SK-N-SH (cell line): Measurements from ENCODE around the gene PCDHA2. TPM values are rescaled to one million over a fixed set of nuclear protein-coding genes. Genes with fewer than 3 reads are reported as not detected.
A peak's percentile ranks its signal among the peaks of the same experiment; 100 is the strongest.

ENCODE experiments used
- CTCF ChIA-PET: fragments of 300-600, 350-600 bp; formaldehyde crosslinking; extraction: SDS; loops from one replicate; lab custom pipeline; 2021; lab: Yijun Ruan, JAX
- POLR2A ChIA-PET: fragments of 350-600 bp; sonication (Branson Sonifier 250); formaldehyde crosslinking; extraction: SDS; loops from one replicate; lab custom pipeline; 2020; ENCODE audit warnings: antibody characterized with exemption, inconsistent platforms; lab: Yijun Ruan, JAX
- DNase-seq: peaks from one replicate; pipeline ENCODE4 v3.0.0; 2012
- H2AFZ ChIP-seq: fragments of 200-600 bp; sonication (generic); 2 replicates; pipeline ENCODE4 v1.8.1; 2016; ENCODE audit warnings: antibody characterized with exemption, mild to moderate bottlenecking, low read depth
- H3F3A ChIP-seq: fragments of 200-600 bp; sonication (generic); replicated peaks from 2 replicates; pipeline ENCODE3; 2016; ENCODE audit warnings: antibody characterized with exemption, mild to moderate bottlenecking; ENCODE audit not compliant: insufficient read depth
- H3K27ac ChIP-seq, 2 experiments: fragments of 200-500 bp in 1 of 2; fragments of 200-600 bp in 1 of 2; sonication (Bioruptor generic) in 1 of 2; sonication (generic), shearing (Covaris generic) in 1 of 2; 2 replicates each; pipeline versions ENCODE4 v1.5.1 to v1.6.1; 2014 to 2016; ENCODE audit warnings: low read depth in 2 of 2, inconsistent platforms in 1 of 2, low read length in 1 of 2, mild to moderate bottlenecking in 1 of 2, mixed read lengths in 1 of 2
- H3K27me3 ChIP-seq: fragments of 200-600 bp; sonication (generic), shearing (Covaris generic); 2 replicates; pipeline ENCODE4 v1.6.1; 2016; ENCODE audit warnings: mixed run types; ENCODE audit not compliant: insufficient read depth
- H3K36me3 ChIP-seq, 2 experiments: fragments of 200-500 bp in 1 of 2; fragments of 200-600 bp in 1 of 2; sonication (Bioruptor generic) in 1 of 2; sonication (generic) in 1 of 2; replicated peaks in 1 of 2; 2 replicates each; pipeline versions ENCODE3 to v1.5.1; 2014 to 2016; ENCODE audit warnings: low read length in 1 of 2, mild to moderate bottlenecking in 1 of 2; ENCODE audit not compliant: insufficient read depth in 2 of 2, control insufficient read depth in 1 of 2
- H3K4me1 ChIP-seq, 2 experiments: fragments of 200-500 bp in 1 of 2; fragments of 200-600 bp in 1 of 2; sonication (Bioruptor generic) in 1 of 2; sonication (generic), shearing (Covaris generic) in 1 of 2; 2 replicates each; pipeline versions ENCODE4 v1.5.1 to v1.6.1; 2014 to 2016; ENCODE audit warnings: low read depth in 1 of 2, low read length in 1 of 2, mixed run types in 1 of 2; ENCODE audit not compliant: insufficient read depth in 2 of 2, control insufficient read depth in 1 of 2
- H3K4me2 ChIP-seq: fragments of 200-600 bp; sonication (generic), shearing (Covaris generic); 2 replicates; pipeline ENCODE4 v1.6.1; 2017; ENCODE audit warnings: mixed run types
- H3K4me3 ChIP-seq, 2 experiments: fragments of 200-500 bp in 1 of 2; fragments of 200-600 bp in 1 of 2; sonication (Bioruptor generic) in 1 of 2; sonication (generic), shearing (Covaris generic) in 1 of 2; 2 replicates each; pipeline versions ENCODE4 v1.5.1 to v1.8.1; 2014 to 2016; ENCODE audit warnings: low read depth in 2 of 2, inconsistent platforms in 1 of 2, low read length in 1 of 2, mild to moderate bottlenecking in 1 of 2, mixed read lengths in 1 of 2, moderate library complexity in 1 of 2
- H3K79me2 ChIP-seq: fragments of 200-600 bp; sonication (generic); 2 replicates; pipeline ENCODE4 v1.8.1; 2017; ENCODE audit warnings: mild to moderate bottlenecking; ENCODE audit not compliant: insufficient read depth
- H3K9ac ChIP-seq: fragments of 200-600 bp; sonication (generic); 2 replicates; pipeline ENCODE4 v1.6.1; 2017; ENCODE audit warnings: mixed run types
- H3K9me2 ChIP-seq: fragments of 200-600 bp; sonication (generic); 2 replicates; pipeline ENCODE4 v1.6.1; 2017; ENCODE audit warnings: mixed run types
- H3K9me3 ChIP-seq: fragments of 200-600 bp; sonication (generic); 2 replicates; pipeline ENCODE4 v1.6.1; 2017; ENCODE audit warnings: mixed run types, mild to moderate bottlenecking, moderate library complexity
- H4K20me1 ChIP-seq: fragments of 200-600 bp; sonication (generic); 2 replicates; pipeline ENCODE4 v1.6.1; 2017; ENCODE audit warnings: mild to moderate bottlenecking, mixed run types; ENCODE audit not compliant: insufficient read depth
- CHD2 ChIP-seq: fragments of 150-350 bp; IDR thresholded peaks from 2 replicates; pipeline ENCODE4 v1.6.1; 2018; ENCODE audit warnings: low read length; ENCODE audit not compliant: partially characterized antibody
- ELF1 ChIP-seq: IDR thresholded peaks from 2 replicates; pipeline ENCODE4 v1.4.0; 2012
- EP300 ChIP-seq, 2 experiments: IDR thresholded peaks; 2 replicates each; pipeline versions ENCODE4 v1.4.0 to v1.6.1; 2012; ENCODE audit warnings: borderline replicate concordance in 1 of 2, low read depth in 1 of 2, low read length in 1 of 2
- EZH2phosphoT487 ChIP-seq: fragments of 200-600 bp; sonication (generic); IDR thresholded peaks from 2 replicates; pipeline ENCODE4 v1.6.1; 2017; ENCODE audit warnings: low read depth, mixed run types, mild to moderate bottlenecking, antibody characterized with exemption, moderate library complexity, borderline replicate concordance
- FOSL2 ChIP-seq: IDR thresholded peaks from 2 replicates; pipeline ENCODE4 v1.4.0; 2012; ENCODE audit warnings: low read depth, mild to moderate bottlenecking, moderate library complexity, borderline replicate concordance
- FOXM1 ChIP-seq: IDR thresholded peaks from 2 replicates; pipeline ENCODE4 v1.4.0; 2012; ENCODE audit warnings: low read depth, mild to moderate bottlenecking
- GATA2 ChIP-seq: sonication (generic); formaldehyde crosslinking; IDR thresholded peaks from 2 replicates; pipeline ENCODE4 v1.5.0; 2020; ENCODE audit warnings: mild to moderate bottlenecking, missing genetic modification reagents
- MXI1 ChIP-seq: IDR thresholded peaks from 2 replicates; pipeline ENCODE4 v1.6.1; 2012; ENCODE audit warnings: mild to moderate bottlenecking, low read depth, low read length, improper control_type of control experiment
- POLR2AphosphoS5 ChIP-seq: IDR thresholded peaks from 2 replicates; pipeline ENCODE4 v1.6.1; 2012; ENCODE audit warnings: low read depth, low read length
- RAD21 ChIP-seq: IDR thresholded peaks from 2 replicates; pipeline ENCODE4 v1.6.1; 2012; ENCODE audit warnings: mild to moderate bottlenecking, low read length
- RCOR1 ChIP-seq: fragments of 150-350 bp; IDR thresholded peaks from 2 replicates; pipeline ENCODE4 v1.6.1; 2017; ENCODE audit warnings: antibody characterized with exemption, low read length
- REST ChIP-seq: IDR thresholded peaks from 2 replicates; pipeline ENCODE4 v1.6.1; 2012; ENCODE audit warnings: mild to moderate bottlenecking, low read depth, low read length, moderate library complexity
- RXRA ChIP-seq: IDR thresholded peaks from 2 replicates; pipeline ENCODE4 v1.4.0; 2012; ENCODE audit warnings: low read depth, mild to moderate bottlenecking, borderline replicate concordance
- SIN3A ChIP-seq: IDR thresholded peaks from 2 replicates; pipeline ENCODE4 v1.6.1; 2012; ENCODE audit warnings: low read depth, mild to moderate bottlenecking, low read length, moderate library complexity, borderline replicate concordance
- TCF12 ChIP-seq: IDR thresholded peaks from 2 replicates; pipeline ENCODE4 v1.4.0; 2012
- WGBS: methylation state at CpG from one replicate; pipeline ENCODE4 v1.1.6; 2017; ENCODE audit warnings: low lambda C conversion rate; 5-methylcytosine and 5-hydroxymethylcytosine counted together
- polyA plus RNA-seq, 3 experiments: library from polyadenylated mRNA; depleted of rRNA; stranded (reverse); fragments of >200 nt; gene quantifications; 2 replicates each; pipeline ENCODE4 v1.2.3, GENCODE V29; 2012
- TF ChIP-seq, protein P1 (sequence below): IDR thresholded peaks from 2 replicates; pipeline ENCODE4; 2012
- TF ChIP-seq, protein P2 (sequence below): fragments of 200-600 bp; sonication (generic); IDR thresholded peaks from 2 replicates; pipeline ENCODE4 v1.6.1; 2017; ENCODE audit warnings: antibody characterized with exemption, mild to moderate bottlenecking, moderate library complexity

Gene PCDHA2
- polyA plus RNA-seq, 1 of the 3 experiments (the other 2 are of a cell fraction) = not detected

DNA sequence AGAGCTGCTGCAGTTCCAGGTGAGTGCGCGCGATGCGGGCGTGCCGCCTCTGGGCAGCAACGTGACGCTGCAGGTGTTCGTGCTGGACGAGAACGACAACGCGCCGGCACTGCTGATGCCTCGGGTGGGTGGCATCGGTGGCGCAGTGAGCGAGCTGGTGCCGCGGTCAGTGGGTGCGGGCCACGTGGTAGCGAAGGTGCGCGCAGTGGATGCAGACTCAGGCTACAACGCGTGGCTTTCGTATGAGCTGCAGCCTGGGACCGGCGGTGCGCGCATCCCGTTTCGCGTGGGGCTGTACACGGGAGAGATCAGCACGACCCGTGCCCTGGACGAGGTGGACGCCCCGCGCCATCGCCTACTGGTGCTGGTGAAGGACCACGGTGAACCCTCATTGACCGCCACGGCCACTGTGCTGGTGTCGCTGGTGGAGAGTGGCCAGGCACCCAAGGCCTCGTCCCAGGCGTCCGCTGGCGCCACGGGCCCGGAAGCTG lies 8.2 kb downstream of the PCDHA2 start:
- Histone ChIP-seq H2AFZ (no peak overlapping the region), H3K4me1 (no peaks in the 10 kb centered on the region; a peak in 1 of 4 replicates), H3K79me2 (no peaks in the 10 kb centered on the region), H3K27ac (no peak overlapping the region), H3K9me2 (no peaks in the 10 kb centered on the region), H3K9me3 (peaks cover 19% of the 10 kb centered on the region; the same call in 1 of the 2 replicates), H3K27me3 (no peaks in the 10 kb centered on the region)
- TF ChIP-seq MXI1 (no peak), ELF1 (no peak), GATA2 (CRISPR knock-in tag) (no peak), CHD2 (no peak)
- TF ChIP-seq, protein P1, sequence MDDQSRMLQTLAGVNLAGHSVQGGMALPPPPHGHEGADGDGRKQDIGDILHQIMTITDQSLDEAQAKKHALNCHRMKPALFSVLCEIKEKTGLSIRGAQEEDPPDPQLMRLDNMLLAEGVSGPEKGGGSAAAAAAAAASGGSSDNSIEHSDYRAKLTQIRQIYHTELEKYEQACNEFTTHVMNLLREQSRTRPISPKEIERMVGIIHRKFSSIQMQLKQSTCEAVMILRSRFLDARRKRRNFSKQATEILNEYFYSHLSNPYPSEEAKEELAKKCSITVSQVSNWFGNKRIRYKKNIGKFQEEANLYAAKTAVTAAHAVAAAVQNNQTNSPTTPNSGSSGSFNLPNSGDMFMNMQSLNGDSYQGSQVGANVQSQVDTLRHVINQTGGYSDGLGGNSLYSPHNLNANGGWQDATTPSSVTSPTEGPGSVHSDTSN = no peak
- TF ChIP-seq, all 33 proteins: peak for 0
- Histone ChIP-seq H3K36me3 (no peaks in the 10 kb centered on the region), H4K20me1 (no peaks in the 10 kb centered on the region), H3K4me2 (no peak overlapping the region), H3F3A (no peaks in the 10 kb centered on the region), H3K9ac (no peak overlapping the region), H3K4me3 (no peak overlapping the region; a peak in 1 of 4 replicates)
- CTCF ChIA-PET = no interaction called here
- POLR2A ChIA-PET = no interaction called here
- DNase-seq = no peak
- WGBS = 92% methylated on average over 40 of the region's 53 CpGs

- 37% methylated on average over 30 of the region's 47 CpGs for WGBS
- no peaks in the 10 kb centered on the region for H3K27me3 ChIP-seq
- H3K27ac ChIP-seq = peak within 1 kb of the TSS in 1 of 2 experiments; percentile 77; a peak in 2 of 4 replicates
- H2AFZ ChIP-seq = peak within 1 kb of the TSS; percentile 90; the same call in 1 of the 2 replicates
- H4K20me1 ChIP-seq = no peaks in the 10 kb centered on the region
- H3K36me3 ChIP-seq = no peaks in the 10 kb centered on the region
- POLR2A ChIA-PET = interaction anchor here (0.6 kb wide), 1 partner anchor 301 kb away, joined by 4 read pairs; no protein-coding TSS in a partner anchor
- peak within 1 kb of the TSS; percentile 63 for H3K4me3 ChIP-seq
- CTCF ChIA-PET = interaction anchor here (0.6 to 5.0 kb wide), 39 partner anchors 8 to 416 kb away, joined by 3 to 52 read pairs (median 4); partner anchors contain the start of genes PCDHA1, PCDHA2, PCDHA5 and PCDHA6
- peak; percentile 65 for DNase-seq
- no peaks in the 10 kb centered on the region for H3K79me2 ChIP-seq
- H3K4me1 ChIP-seq = no peaks in the 10 kb centered on the region; a peak in 2 of 4 replicates
- peak within 1 kb of the TSS; percentile 69 for H3K9ac ChIP-seq
- H3K9me3 ChIP-seq = no peaks in the 10 kb centered on the region
- peak within 1 kb of the TSS; percentile 75 for H3K4me2 ChIP-seq
- H3F3A ChIP-seq = no peaks in the 10 kb centered on the region
- H3K9me2 ChIP-seq = no peaks in the 10 kb centered on the region
- TF ChIP-seq CHD2 = no peak
- TF ChIP-seq, protein P2, sequence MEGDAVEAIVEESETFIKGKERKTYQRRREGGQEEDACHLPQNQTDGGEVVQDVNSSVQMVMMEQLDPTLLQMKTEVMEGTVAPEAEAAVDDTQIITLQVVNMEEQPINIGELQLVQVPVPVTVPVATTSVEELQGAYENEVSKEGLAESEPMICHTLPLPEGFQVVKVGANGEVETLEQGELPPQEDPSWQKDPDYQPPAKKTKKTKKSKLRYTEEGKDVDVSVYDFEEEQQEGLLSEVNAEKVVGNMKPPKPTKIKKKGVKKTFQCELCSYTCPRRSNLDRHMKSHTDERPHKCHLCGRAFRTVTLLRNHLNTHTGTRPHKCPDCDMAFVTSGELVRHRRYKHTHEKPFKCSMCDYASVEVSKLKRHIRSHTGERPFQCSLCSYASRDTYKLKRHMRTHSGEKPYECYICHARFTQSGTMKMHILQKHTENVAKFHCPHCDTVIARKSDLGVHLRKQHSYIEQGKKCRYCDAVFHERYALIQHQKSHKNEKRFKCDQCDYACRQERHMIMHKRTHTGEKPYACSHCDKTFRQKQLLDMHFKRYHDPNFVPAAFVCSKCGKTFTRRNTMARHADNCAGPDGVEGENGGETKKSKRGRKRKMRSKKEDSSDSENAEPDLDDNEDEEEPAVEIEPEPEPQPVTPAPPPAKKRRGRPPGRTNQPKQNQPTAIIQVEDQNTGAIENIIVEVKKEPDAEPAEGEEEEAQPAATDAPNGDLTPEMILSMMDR = peak; percentile 63
- TF ChIP-seq FOXM1 = no peak
- TF ChIP-seq MXI1 = no peak
- no peak for TF ChIP-seq EZH2phosphoT487
- no peak for TF ChIP-seq RXRA
- no peak for TF ChIP-seq GATA2 (CRISPR knock-in tag)
- no peak for TF ChIP-seq TCF12
- no peak for TF ChIP-seq EP300 (IDR thresholded peaks at IDR 0.05; ENCODE audit: borderline replicate concordance in 1 of 2, low read depth in 1 of 2, low read length in 1 of 2)
- TF ChIP-seq FOSL2 = no peak
- no peak for TF ChIP-seq SIN3A
- TF ChIP-seq RAD21 = peak; percentile 69
- TF ChIP-seq, protein P1 = no peak
- TF ChIP-seq POLR2AphosphoS5 = no peak
- TF ChIP-seq REST = no peak
- no peak for TF ChIP-seq RCOR1
These were observed 12.5 kb downstream of the PCDHA2 start, which contains the start of gene PCDHA4 for GRCh38 chr5:140806834-140807775. Gene PCDHA4 (plus strand): TSS chr5:140807068.
